CD4-positive, alpha-beta memory T cell (primary cell): ENCODE results near the gene NKAIN4. TPM values are rescaled to one million over a fixed set of nuclear protein-coding genes. Genes with fewer than 3 reads are reported as not detected.
"Not testable (repeated sequence)": the region's sequence is repeated elsewhere in the genome, so short reads cannot be mapped to it uniquely, and the experiment has no call there.

Experiments used
- CTCF ChIA-PET: fragments of 350-600 bp; sonication (Branson Sonifier 250); formaldehyde crosslinking; loops from one replicate; lab custom pipeline; 2021; ENCODE audit warnings: inconsistent platforms; ENCODE audit not compliant: partially characterized antibody; lab: Charles Lee
- POLR2A ChIA-PET: fragments of 350-600 bp; sonication (Branson Sonifier 250); formaldehyde crosslinking; loops from one replicate; lab custom pipeline; 2021; ENCODE audit not compliant: partially characterized antibody; lab: Charles Lee
- DNase-seq, 5 donors: peaks; one replicate each; pipeline versions ENCODE4 v3.0.0 to v3.0.0-alpha.2; 2020 to 2022; ENCODE audit warnings: mixed read lengths in 1 of 5
- H3K27ac ChIP-seq: one replicate; pipeline ENCODE4 v1.7.0; 2013; ENCODE audit warnings: low read depth, low read length
- H3K27me3 ChIP-seq: 2 replicates; pipeline ENCODE4 v1.7.0; 2013; ENCODE audit warnings: mild to moderate bottlenecking, low read length, moderate library complexity; ENCODE audit not compliant: insufficient read depth
- H3K36me3 ChIP-seq: 2 replicates; pipeline ENCODE4 v1.7.0; 2013; ENCODE audit warnings: mild to moderate bottlenecking, low read length, moderate library complexity; ENCODE audit not compliant: insufficient read depth
- H3K4me1 ChIP-seq: 2 replicates; pipeline ENCODE4 v1.7.0; 2013; ENCODE audit warnings: mild to moderate bottlenecking, low read length, moderate library complexity; ENCODE audit not compliant: insufficient read depth
- H3K4me3 ChIP-seq, 2 donors: one replicate each; pipeline ENCODE4 v1.7.0; 2013; ENCODE audit warnings: low read length in 2 of 2, mild to moderate bottlenecking in 1 of 2
- H3K9me3 ChIP-seq, 2 donors: one replicate each; pipeline ENCODE4 v1.7.0; 2013; ENCODE audit warnings: low read length in 2 of 2, control low read depth in 1 of 2; ENCODE audit not compliant: control insufficient read depth in 1 of 2
- H3K27ac Mint-ChIP-seq, 7 donors: one replicate each; pipeline ENCODE4 v1.8.0; 2020 to 2021; ENCODE audit warnings: mixed read lengths in 7 of 7, mild to moderate bottlenecking in 6 of 7, inconsistent platforms in 3 of 7, moderate library complexity in 3 of 7
- H3K27me3 Mint-ChIP-seq, 2 donors: one replicate each; pipeline ENCODE4 v1.8.0; 2020 to 2021; ENCODE audit warnings: mixed read lengths in 2 of 2
- H3K36me3 Mint-ChIP-seq, 2 donors: one replicate each; pipeline ENCODE4 v1.8.0; 2020 to 2021; ENCODE audit warnings: mixed read lengths in 2 of 2, inconsistent platforms in 1 of 2, mild to moderate bottlenecking in 1 of 2
- H3K4me1 Mint-ChIP-seq, 4 donors: one replicate each; pipeline ENCODE4 v1.8.0; 2020 to 2021; ENCODE audit warnings: mixed read lengths in 4 of 4, mild to moderate bottlenecking in 1 of 4
- H3K4me3 Mint-ChIP-seq, 8 donors: one replicate each; pipeline ENCODE4 v1.8.0; 2020 to 2021; ENCODE audit warnings: mixed read lengths in 8 of 8, mild to moderate bottlenecking in 7 of 8, moderate library complexity in 6 of 8, inconsistent platforms in 3 of 8
- H3K9me3 Mint-ChIP-seq, 8 donors: one replicate each; pipeline ENCODE4 v1.8.0; 2020 to 2021; ENCODE audit warnings: mixed read lengths in 8 of 8, mild to moderate bottlenecking in 5 of 8, inconsistent platforms in 3 of 8, moderate library complexity in 1 of 8
- intact Hi-C: fragments of 100-400 bp; cut with micrococcal nuclease; formaldehyde crosslinking; loops from one replicate; pipeline ENCODE4 v1.15.1; 2023
- polyA plus RNA-seq, 2 donors: library from polyadenylated mRNA; unstranded; fragments of 300-500 nt; fragmentation: Illumina TruSeq; gene quantifications; one replicate each; pipeline ENCODE4 v1.2.3, GENCODE V29; 2021
- total RNA-seq, 2 experiments: library from RNA; stranded (reverse); gene quantifications; one replicate each; pipeline ENCODE4 v1.2.3, GENCODE V29; 2021

Gene NKAIN4
- total and polyA plus RNA-seq, 4 experiments from 2014 or later: not detected

GRCh38 chr20:63223121-63223825, 31.0 kb downstream of the NKAIN4 start:
- ChIA-PET CTCF (interaction anchor here (0.6 to 4.8 kb wide), 28 partner anchors 11 to 896 kb away, joined by 3 to 64 read pairs (median 4); partner anchors contain the start of genes ARFGAP1, BIRC7 and YTHDF1), POLR2A (no interaction called here)
- Histone ChIP-seq H3K27me3 (no peaks in the 10 kb centered on the region), H3K36me3 (no peaks in the 10 kb centered on the region), H3K4me3 (no peak overlapping the region), H3K9me3 (no peaks in the 10 kb centered on the region), H3K27ac (no peak overlapping the region), H3K4me1 (no peaks in the 10 kb centered on the region)
- peaks cover 0 to 8% of the 10 kb centered on the region in 2 donors for H3K27me3 Mint-ChIP-seq
- no peaks in the 10 kb centered on the region for H3K36me3 Mint-ChIP-seq
- peak overlapping the region in 1 of 7 donors; percentile 49 for H3K27ac Mint-ChIP-seq
- no peaks in the 10 kb centered on the region for H3K4me1 Mint-ChIP-seq
- peaks cover 0 to 2% (median 0%) of the 10 kb centered on the region in 8 donors for H3K9me3 Mint-ChIP-seq
- H3K4me3 Mint-ChIP-seq: no peak overlapping the region
- peak; percentile 23 to 55 (median 40) for DNase-seq
- intact Hi-C loops: loop anchor here (1.0 kb wide), 1 partner anchor 68 kb away; no protein-coding TSS in a partner anchor

- CTCF ChIA-PET: interaction anchor here (1.4 to 4.8 kb wide), 14 partner anchors 10 to 159 kb away, joined by 4 to 64 read pairs (median 10); partner anchors contain the start of genes ARFGAP1, BIRC7 and YTHDF1
- POLR2A ChIA-PET: no interaction called here
- Mint-ChIP-seq H3K9me3 (peaks cover 0 to 2% (median 0%) of the 10 kb centered on the region in 8 donors), H3K4me3 (no peak overlapping the region), H3K27me3 (peaks cover 0 to 8% of the 10 kb centered on the region in 2 donors), H3K27ac (no peak overlapping the region), H3K4me1 (no peaks in the 10 kb centered on the region), H3K36me3 (no peaks in the 10 kb centered on the region)
- intact Hi-C loops: no loop called here
- no peaks in the 10 kb centered on the region for H3K36me3 ChIP-seq
- H3K4me3 ChIP-seq: no peak overlapping the region
- no peaks in the 10 kb centered on the region for H3K9me3 ChIP-seq
- DNase-seq: no peak
- H3K27ac ChIP-seq: no peak overlapping the region
- H3K4me1 ChIP-seq: no peaks in the 10 kb centered on the region
- no peaks in the 10 kb centered on the region for H3K27me3 ChIP-seq
These were observed 31.7 kb downstream of the NKAIN4 start for GRCh38 chr20:63222541-63222940.

- CTCF ChIA-PET, H3K27me3 ChIP-seq: not testable (repeated sequence)
These were observed 32.7 kb downstream of the NKAIN4 start for GRCh38 chr20:63221400-63222053.

GRCh38 chr20:63220696-63221399, 33.4 kb downstream of the NKAIN4 start:
- no peak for DNase-seq
- Histone ChIP-seq H3K27me3 (no peaks in the 10 kb centered on the region), H3K27ac (no peak overlapping the region), H3K36me3 (no peaks in the 10 kb centered on the region), H3K9me3 (no peaks in the 10 kb centered on the region), H3K4me3 (no peak overlapping the region), H3K4me1 (peaks cover 7% of the 10 kb centered on the region)
- Mint-ChIP-seq H3K27me3 (peaks cover 0 to 6% of the 10 kb centered on the region in 2 donors), H3K9me3 (peaks cover 0 to 2% (median 0%) of the 10 kb centered on the region in 8 donors), H3K36me3 (no peaks in the 10 kb centered on the region), H3K4me3 (no peak overlapping the region), H3K4me1 (peaks cover 3 to 8% (median 5%) of the 10 kb centered on the region in 4 donors), H3K27ac (peak overlapping the region in 1 of 7 donors; percentile 75)
- ChIA-PET POLR2A (no interaction called here), CTCF (interaction anchor here (1.3 kb wide), 1 partner anchor 12 kb away, joined by 3 read pairs; no protein-coding TSS in a partner anchor)
- intact Hi-C loops: no loop called here

More at GRCh38 chr20:63221400-63222053, 32.7 kb downstream of the NKAIN4 start:
- H3K9me3 Mint-ChIP-seq, H3K36me3 Mint-ChIP-seq, H3K4me1 ChIP-seq, H3K27ac Mint-ChIP-seq, H3K4me3 ChIP-seq, H3K27me3 Mint-ChIP-seq, H3K36me3 ChIP-seq, H3K4me1 Mint-ChIP-seq, POLR2A ChIA-PET, H3K9me3 ChIP-seq, intact Hi-C loops, H3K27ac ChIP-seq, H3K4me3 Mint-ChIP-seq, DNase-seq: not testable (repeated sequence)

DNA sequence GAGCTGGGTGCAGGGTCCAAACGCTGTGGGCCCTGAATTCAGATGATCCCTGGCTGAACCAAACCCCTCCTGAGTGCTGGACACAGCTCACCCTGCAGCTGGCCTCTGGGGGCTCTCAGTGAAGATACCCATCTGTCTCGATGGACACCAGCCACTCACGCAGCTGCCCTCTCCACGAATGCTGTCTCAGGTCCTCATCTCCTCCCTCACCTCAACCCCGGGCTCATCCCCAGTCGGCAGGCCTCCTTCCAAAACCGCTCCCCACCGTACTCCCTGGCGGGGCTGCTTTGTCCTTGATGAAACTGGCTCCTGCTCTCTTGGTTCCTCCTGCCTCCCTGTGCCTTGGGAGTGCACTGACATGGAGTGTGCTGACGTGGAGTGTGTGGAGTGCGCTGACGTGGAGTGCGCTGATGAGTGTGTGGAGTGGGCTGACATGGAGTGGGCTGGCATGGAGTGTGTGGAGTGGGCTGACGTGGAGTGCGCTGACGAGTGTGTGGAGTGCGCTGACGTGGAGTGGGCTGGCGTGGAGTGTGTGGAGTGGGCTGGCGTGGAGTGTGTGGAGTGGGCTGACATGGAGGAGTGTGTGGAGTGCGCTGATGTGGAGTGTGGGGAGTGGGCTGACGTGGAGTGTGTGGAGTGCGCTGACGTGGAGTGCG, 34.3 kb downstream of the NKAIN4 start:
- H3K4me1 ChIP-seq: peaks cover 11% of the 10 kb centered on the region
- peak overlapping the region in 1 of 8 donors; percentile 7 for H3K4me3 Mint-ChIP-seq
- no peaks in the 10 kb centered on the region for H3K27me3 ChIP-seq
- peaks cover 0 to 2% (median 0%) of the 10 kb centered on the region in 8 donors for H3K9me3 Mint-ChIP-seq
- ChIA-PET POLR2A (no interaction called here), CTCF (interaction anchor here (0.6 to 1.3 kb wide), 2 partner anchors 11 to 597 kb away, joined by 3 read pairs; no protein-coding TSS in a partner anchor)
- H3K36me3 ChIP-seq: no peaks in the 10 kb centered on the region
- peak overlapping the region in 1 of 7 donors; percentile 48 for H3K27ac Mint-ChIP-seq
- H3K36me3 Mint-ChIP-seq: peaks cover 0 to 3% of the 10 kb centered on the region in 2 donors
- no peaks in the 10 kb centered on the region for H3K9me3 ChIP-seq
- H3K27ac ChIP-seq: no peak overlapping the region
- no peak for DNase-seq
- H3K4me3 ChIP-seq: no peak overlapping the region
- intact Hi-C loops: no loop called here
- peaks cover 0 to 6% of the 10 kb centered on the region in 2 donors for H3K27me3 Mint-ChIP-seq
- H3K4me1 Mint-ChIP-seq: peaks cover 6 to 13% (median 10%) of the 10 kb centered on the region in 4 donors

DNA sequence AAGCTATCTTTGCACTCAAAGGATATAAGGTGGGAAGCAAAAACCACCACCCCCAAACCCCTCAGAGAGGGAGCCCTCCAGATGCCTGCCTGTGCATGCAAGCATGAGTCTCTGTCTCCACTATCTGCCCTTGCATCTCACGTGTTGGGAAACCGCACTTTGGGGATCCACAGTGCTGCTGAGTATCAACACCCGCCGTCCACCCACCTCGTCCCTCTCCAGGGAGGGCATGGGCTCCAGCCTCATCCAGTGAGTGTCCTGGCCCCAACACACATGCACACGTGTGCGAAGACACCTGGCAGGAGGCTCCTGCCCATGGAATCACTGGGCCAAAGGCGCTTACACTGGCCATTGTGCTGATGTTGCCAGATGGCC, 34.8 kb downstream of the NKAIN4 start:
- ChIA-PET CTCF (interaction anchor here (0.6 to 1.0 kb wide), 2 partner anchors 9 to 596 kb away, joined by 3 read pairs; no protein-coding TSS in a partner anchor), POLR2A (no interaction called here)
- peak overlapping the region in 1 of 7 donors; percentile 42 for H3K27ac Mint-ChIP-seq
- intact Hi-C loops: no loop called here
- Histone ChIP-seq H3K4me3 (no peak overlapping the region), H3K9me3 (no peaks in the 10 kb centered on the region), H3K4me1 (peaks cover 16% of the 10 kb centered on the region), H3K36me3 (no peaks in the 10 kb centered on the region), H3K27me3 (no peaks in the 10 kb centered on the region), H3K27ac (no peak overlapping the region)
- no peak for DNase-seq
- peaks cover 0 to 2% (median 0%) of the 10 kb centered on the region in 8 donors for H3K9me3 Mint-ChIP-seq
- peaks cover 0 to 6% of the 10 kb centered on the region in 2 donors for H3K27me3 Mint-ChIP-seq
- H3K4me1 Mint-ChIP-seq: peaks cover 12 to 19% (median 15%) of the 10 kb centered on the region in 4 donors
- peak overlapping the region in 1 of 8 donors; percentile 4 for H3K4me3 Mint-ChIP-seq
- H3K36me3 Mint-ChIP-seq: peaks cover 4 to 9% of the 10 kb centered on the region in 2 donors
